GM12878 (cell line): ENCODE measurements around the gene ANKFY1.

Source experiments
- BCL3 ChIP-seq: IDR thresholded peaks from 2 replicates; pipeline ENCODE4 v1.6.1; 2011; ENCODE audit warnings: borderline replicate concordance, low read depth, mild to moderate bottlenecking, moderate library complexity, low read length; ENCODE audit not compliant: insufficient read depth, poor library complexity, severe bottlenecking
- EZH2 ChIP-seq: IDR thresholded peaks from 2 replicates; pipeline ENCODE4 v1.6.1; 2012; ENCODE audit warnings: low read depth, mild to moderate bottlenecking, control low read depth, inconsistent platforms, low read length, borderline replicate concordance; ENCODE audit not compliant: control insufficient read depth
- NFIC ChIP-seq: IDR thresholded peaks from 2 replicates; pipeline ENCODE4 v1.6.1; 2012; ENCODE audit warnings: low read depth, mild to moderate bottlenecking, inconsistent platforms, low read length, moderate library complexity
- NR2F1 ChIP-seq: fragments of 450-650 bp; conservative IDR thresholded peaks from 2 replicates; pipeline ENCODE4 v1.6.1; 2017; ENCODE audit warnings: mild to moderate bottlenecking
- NRF1 ChIP-seq: conservative IDR thresholded peaks from 2 replicates; pipeline ENCODE4 v1.6.1; 2011; ENCODE audit warnings: mild to moderate bottlenecking, low read depth, low read length, improper control_type of control experiment
- PKNOX1 ChIP-seq: fragments of 450-650 bp; IDR thresholded peaks from 2 replicates; pipeline ENCODE4 v1.6.1; 2016; ENCODE audit warnings: mild to moderate bottlenecking
- RB1 ChIP-seq: fragments of 450-650 bp; formaldehyde crosslinking; IDR thresholded peaks from 2 replicates; pipeline ENCODE4 v1.6.1; 2017; ENCODE audit warnings: mild to moderate bottlenecking, borderline replicate concordance
- RBBP5 ChIP-seq: fragments of 200-600 bp; sonication (generic); conservative IDR thresholded peaks from 2 replicates; pipeline ENCODE4 v1.6.1; 2016
- SPI1 ChIP-seq: IDR thresholded peaks from 2 replicates; pipeline ENCODE4 v1.6.1; 2011; ENCODE audit warnings: low read depth, mild to moderate bottlenecking, low read length, moderate library complexity, borderline replicate concordance; ENCODE audit not compliant: insufficient read depth
- TBL1XR1 ChIP-seq: IDR thresholded peaks from 2 replicates; pipeline ENCODE4 v1.6.1; 2012; ENCODE audit warnings: low read depth, low read length, improper control_type of control experiment
- ZNF24 ChIP-seq: fragments of 450-650 bp; IDR thresholded peaks from 2 replicates; pipeline ENCODE4 v1.6.1; 2017; ENCODE audit warnings: antibody characterized with exemption, mild to moderate bottlenecking
- TF ChIP-seq, protein P1 (sequence below): IDR thresholded peaks from 2 replicates; pipeline ENCODE4 v1.6.1; 2011; ENCODE audit warnings: low read depth, mild to moderate bottlenecking, low read length, moderate library complexity, borderline replicate concordance; ENCODE audit errors: extremely low read depth
- TF ChIP-seq, protein P2 (sequence below), 3 experiments: IDR thresholded peaks in 2 of 3; conservative IDR thresholded peaks in 1 of 3; 2 replicates each; pipeline ENCODE4 v1.5.1; 2011; ENCODE audit warnings: low read depth in 3 of 3, low read length in 3 of 3, mild to moderate bottlenecking in 3 of 3, control low read depth in 2 of 3, moderate library complexity in 2 of 3, inconsistent platforms in 1 of 3, mixed read lengths in 1 of 3; ENCODE audit not compliant: control insufficient read depth in 2 of 3, insufficient read depth in 1 of 3; ENCODE audit errors: extremely low read depth in 1 of 3

DNA sequence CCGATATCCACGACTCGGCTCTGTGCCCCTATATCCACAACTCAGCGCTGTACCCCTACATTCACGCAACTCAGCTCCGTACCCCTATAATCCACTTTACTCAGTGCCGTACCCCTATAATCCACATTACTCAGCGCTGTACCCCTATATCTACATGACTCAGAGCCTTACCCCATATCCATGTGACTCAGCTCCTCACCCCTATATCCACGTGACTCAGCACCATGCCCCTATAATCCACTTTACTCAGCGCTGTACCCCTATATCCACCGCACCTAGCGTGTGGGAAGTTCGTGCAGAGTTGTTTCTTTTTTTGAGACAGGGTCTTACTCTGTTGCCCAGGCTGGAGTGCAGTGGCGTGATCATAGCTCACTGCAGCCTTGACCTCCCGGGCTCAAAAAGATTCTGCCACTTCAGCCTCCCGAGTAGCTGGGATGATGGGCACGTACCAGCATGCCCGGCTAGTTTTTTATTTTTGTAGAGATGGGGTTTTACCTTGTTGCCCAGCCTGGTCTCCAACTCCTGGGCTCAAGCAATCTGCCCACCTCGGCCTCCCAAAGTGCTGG is 103.4 kb downstream of the ANKFY1 start:
- TF ChIP-seq BCL3 (peak; percentile 41), RBBP5 (no peak), SPI1 (no peak), TBL1XR1 (no peak), NR2F1 (no peak), EZH2 (no peak), NFIC (no peak), RB1 (no peak), PKNOX1 (no peak), ZNF24 (no peak), NRF1 (no peak)
- TF ChIP-seq, protein P1, sequence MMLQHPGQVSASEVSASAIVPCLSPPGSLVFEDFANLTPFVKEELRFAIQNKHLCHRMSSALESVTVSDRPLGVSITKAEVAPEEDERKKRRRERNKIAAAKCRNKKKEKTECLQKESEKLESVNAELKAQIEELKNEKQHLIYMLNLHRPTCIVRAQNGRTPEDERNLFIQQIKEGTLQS = no peak
- TF ChIP-seq, protein P2, sequence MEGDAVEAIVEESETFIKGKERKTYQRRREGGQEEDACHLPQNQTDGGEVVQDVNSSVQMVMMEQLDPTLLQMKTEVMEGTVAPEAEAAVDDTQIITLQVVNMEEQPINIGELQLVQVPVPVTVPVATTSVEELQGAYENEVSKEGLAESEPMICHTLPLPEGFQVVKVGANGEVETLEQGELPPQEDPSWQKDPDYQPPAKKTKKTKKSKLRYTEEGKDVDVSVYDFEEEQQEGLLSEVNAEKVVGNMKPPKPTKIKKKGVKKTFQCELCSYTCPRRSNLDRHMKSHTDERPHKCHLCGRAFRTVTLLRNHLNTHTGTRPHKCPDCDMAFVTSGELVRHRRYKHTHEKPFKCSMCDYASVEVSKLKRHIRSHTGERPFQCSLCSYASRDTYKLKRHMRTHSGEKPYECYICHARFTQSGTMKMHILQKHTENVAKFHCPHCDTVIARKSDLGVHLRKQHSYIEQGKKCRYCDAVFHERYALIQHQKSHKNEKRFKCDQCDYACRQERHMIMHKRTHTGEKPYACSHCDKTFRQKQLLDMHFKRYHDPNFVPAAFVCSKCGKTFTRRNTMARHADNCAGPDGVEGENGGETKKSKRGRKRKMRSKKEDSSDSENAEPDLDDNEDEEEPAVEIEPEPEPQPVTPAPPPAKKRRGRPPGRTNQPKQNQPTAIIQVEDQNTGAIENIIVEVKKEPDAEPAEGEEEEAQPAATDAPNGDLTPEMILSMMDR (IDR thresholded peaks at IDR 0.05 in 2 of 3, conservative IDR thresholded peaks at IDR 0.05 in 1 of 3; ENCODE audit: control insufficient read depth in 2 of 3, extremely low read depth in 1 of 3, insufficient read depth in 1 of 3, low read depth in 3 of 3, low read length in 3 of 3) = no peak
